Stimulated activated CD4-positive, alpha-beta T cell treated with anti-CD3 and anti-CD28 coated beads, TNF-alpha, amount 100 ng/mL, for 1 hour (primary cell): ENCODE results near the gene PPP1R3E.
A peak's percentile ranks its signal among the peaks of the same experiment; 100 is the strongest.
"Not testable (repeated sequence)": the region's sequence is repeated elsewhere in the genome, so short reads cannot be mapped to it uniquely, and the experiment has no call there.

ENCODE experiments used
- DNase-seq, 3 donors: peaks; one replicate each; pipeline ENCODE4 v3.0.0-alpha.2; 2020; ENCODE audit warnings: low read depth in 3 of 3, low spot score in 1 of 3

Gene PPP1R3E

DNA sequence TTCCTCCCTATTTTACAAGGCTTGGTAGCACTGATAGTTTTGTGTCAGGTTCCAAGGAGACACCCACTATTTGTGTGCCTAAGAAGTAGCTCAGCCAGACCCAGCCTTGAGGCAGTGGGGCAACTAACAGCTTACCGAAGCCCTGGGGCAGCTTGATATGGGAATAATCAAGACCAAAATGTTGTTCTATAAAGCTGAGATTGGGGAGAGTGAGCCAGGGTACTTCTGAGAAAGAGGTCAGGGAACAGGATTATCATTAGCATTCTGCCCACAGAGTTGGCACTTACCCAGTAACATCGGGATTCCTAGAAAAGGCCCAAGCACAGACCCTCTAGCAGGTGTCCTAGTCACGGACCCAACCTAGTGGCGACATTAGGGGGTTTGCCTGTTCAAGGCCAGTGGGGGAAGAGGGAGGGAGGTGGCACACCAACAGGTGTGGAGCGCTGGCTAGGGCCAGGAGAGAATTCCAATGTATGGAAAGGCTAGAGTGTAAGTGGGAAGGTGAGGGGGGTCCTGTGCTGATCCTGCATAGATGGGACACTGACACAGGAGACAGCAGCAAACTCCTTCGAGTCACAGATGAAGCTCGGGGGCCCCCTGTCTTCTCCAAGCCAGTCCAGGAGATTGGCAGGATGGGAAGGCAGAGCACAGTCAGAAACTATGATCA, 4.9 kb downstream of the PPP1R3E start:
- no peak for DNase-seq

- DNase-seq, result no peak
Measured at GRCh38 chr14:23297096-23297495, 5.6 kb downstream of the PPP1R3E start.

DNA sequence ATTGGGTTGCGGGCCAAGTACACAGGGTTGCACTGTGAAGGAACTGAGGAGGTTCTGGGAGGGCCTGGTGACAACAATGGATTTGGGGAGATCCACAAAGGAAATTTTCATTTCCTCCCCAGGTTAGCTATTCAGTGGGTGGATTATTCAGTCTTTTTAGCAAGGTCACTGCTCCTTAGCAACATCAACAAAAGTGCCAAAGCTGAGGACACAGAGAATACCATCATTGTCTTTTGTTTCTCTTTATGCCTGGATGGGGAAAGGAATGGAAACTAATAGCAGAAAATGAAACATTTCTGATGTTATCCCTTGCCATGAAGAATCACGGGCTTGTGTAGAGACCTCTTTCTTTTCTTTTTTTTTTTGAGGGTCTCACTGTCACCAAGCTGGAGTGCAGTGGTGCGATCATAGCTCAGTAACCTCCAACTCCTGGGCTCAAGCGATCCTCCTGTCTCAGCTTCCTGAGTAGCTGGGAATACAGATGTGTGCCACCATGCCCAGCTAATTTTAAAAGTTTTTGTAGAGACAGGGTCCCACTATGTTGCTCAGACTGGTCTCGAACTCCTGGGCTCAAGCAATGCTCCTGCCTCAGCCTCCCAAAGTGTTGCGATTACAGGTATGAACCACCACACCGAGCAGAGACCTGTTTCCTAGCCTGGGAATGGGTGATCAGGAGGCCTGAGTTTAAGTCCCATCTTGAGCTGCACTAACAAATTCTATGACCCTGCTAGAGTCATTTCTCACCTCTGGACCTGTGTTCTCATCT, 6.5 kb downstream of the PPP1R3E start:
- no peak for DNase-seq

DNA sequence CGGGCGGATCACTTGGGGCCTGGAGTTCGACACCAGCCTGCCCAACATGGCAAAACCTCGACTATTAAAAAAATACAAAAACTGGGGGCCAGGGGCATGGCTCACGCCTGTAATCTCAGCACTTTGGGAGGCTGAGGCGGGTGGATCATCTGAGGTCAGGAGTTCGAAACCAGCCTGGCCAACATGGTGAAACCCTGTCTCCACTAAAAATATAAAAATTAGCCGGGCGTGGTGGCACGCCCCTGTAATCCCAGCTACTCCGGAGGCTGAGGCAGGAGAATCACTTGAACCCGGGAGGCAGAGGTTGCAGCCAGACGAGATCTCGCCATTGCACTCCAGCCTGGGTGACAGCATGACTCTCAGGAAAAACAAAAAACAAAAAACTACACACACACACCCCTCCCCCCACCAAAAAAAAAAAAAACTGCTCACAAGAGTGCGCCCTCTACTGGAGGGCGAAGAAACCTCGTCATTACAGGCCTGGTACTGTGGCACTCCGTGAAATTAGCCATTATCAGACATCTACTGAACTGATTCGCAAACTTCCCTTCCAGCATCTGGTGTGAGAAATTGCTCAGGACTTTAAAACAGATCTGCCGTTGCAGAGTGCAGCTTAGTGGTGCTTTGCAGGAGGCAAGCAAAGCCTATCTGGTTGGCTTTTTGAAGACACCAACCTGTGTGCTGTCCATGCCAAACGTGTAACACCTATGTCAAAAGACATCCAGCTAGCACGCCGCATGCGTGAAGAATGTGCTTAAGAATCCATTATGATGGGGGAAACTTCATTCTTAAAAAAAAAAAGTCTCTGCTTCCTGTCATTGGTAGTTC, 7.7 kb downstream of the PPP1R3E start:
- DNase-seq, result peak in 1 of 3 donors; percentile 22

DNA sequence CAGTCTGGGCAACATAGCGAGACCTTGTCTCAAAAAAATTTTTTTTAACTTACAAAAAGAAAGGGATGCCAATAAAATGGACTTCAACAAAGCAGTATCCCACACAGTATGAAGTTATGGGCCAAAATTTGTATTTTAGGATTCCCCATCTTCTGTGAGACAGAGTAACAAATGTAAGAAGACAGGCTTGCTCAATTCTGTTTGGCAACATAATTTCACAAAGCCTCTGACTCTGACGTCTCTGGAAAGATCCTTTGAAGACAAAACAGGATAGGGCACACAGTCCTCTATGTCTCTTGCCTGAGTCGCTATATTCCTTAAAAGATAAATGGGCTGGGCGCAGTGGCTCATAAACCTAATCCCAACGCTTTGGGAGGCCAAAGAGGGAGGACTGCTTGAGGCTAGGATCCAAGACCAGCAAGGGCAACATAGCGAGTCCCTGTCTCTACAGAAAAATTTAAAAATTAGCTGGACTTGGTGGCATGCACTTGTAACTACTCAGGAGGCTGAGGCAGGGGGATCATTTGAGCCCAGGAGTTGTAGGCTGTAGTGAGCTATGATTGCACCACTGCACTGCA, 15.7 kb downstream of the PPP1R3E start:
- DNase-seq, result no peak

DNA sequence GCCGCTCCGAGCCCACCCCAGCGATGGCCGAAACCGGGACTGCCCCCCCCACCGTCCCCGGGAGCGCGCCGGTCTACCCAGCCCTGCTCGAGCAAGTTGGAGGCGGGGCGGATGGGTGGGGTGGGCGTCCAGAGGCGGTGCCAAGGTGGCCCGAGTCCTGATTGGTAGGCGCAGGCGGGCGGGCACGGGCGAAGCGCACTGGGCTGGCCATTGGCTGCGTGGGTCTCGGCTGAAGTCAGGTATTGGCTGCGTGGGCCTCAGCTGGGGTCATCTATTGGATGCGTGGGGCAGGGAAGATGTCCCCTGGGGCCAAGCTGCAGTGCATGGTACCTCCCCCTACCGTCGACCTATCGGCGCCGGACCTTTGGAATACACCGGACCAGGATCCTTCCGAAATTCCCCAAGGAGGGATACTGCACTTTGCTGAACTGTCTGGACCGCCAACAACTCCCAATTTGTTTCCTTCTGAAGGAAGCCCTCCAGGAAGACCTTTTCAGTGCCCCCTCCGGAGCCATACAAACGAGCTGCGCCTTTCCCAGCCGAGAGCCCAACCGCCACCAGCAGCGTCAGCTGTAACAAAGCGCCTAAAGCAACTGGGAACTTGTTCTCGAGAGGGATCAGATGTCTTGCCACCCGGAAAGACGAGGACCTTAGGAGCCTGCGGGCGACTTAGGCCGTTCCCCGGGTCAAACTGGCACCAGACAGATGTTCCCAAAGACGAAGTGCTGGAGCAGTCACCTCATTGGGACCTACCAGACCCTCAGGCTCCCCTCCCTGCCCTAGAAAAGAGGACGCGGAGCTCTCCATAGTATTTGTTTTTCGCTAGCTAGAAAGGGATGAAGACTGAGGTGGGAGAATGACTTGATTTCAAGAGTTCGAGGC, 16.4 kb downstream of the PPP1R3E start, which contains the start of gene HOMEZ:
HOMEZ (minus strand) TSS at position 113 of the 882 bp plus-strand sequence. CDS start 180 bp downstream, outside the sequence.
- peak; percentile 91 to 96 (median 91) for DNase-seq

DNA sequence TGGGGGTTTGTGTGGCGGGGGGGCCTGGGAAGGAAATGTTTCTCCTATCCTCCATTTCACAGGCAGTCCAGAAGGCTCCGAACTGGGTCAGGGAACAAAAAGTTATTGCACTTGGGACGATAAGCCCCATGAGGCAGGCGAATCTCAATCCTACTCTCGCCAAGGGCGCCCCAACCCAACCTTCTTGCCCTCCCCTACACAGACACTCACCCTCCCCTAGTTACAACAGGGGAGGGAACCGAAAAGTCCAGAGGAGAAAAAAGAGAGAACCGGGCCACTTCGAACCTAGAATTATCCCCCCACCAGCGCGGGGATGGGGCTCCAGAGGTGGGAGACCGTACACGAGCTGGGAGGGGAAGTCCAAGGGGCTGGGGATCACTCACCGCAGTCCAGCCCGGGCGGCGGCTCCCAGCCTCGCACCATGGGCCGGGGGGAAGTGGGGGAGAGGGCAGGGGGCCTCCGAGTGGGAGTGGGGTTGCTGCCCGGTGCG, 17.1 kb downstream of the PPP1R3E start:
- no peak for DNase-seq

GRCh38 chr14:23284654-23285529, 17.8 kb downstream of the PPP1R3E start:
- no peak for DNase-seq

GRCh38 chr14:23281247-23281646, 21.4 kb downstream of the PPP1R3E start:
- no peak for DNase-seq

DNA sequence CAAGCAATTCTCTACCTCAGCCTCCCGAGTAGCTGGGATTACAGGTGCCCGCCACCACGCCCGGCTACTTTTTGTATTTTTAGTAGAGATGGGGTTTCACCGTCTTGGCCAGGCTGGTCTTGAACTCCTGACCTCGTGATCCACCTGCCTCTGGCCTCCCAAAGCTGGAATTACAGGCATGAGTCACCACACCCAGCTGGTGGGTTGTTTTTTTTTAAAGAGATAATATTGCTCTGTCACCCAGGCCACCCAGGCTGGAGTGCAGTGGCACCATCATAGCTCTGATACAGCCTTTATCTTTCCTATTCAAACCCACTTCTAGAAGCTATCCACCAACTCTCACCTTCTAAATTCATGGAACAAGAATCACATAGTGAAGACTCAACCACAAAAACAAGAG, 24.7 kb downstream of the PPP1R3E start:
- DNase-seq, result not testable (repeated sequence)

DNA sequence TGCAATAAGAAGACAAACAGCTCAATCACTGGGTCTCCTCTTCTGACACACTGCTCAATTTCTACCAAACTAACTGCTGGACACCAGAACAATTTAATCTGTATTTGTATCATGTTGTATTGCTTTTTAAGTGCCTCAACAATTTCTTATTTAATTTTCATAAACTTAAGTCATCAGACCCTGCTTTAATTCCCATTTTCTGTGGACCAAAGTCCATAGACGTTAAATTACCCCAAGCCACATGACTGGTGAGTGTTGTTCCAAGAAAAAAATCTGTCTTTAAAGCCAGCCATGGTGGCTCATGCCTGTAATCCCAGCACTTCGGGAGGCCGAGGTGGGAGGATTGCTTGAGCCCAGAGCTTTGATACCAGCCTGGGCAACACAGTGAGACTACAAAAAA, 25.5 kb downstream of the PPP1R3E start:
- no peak for DNase-seq

- no peak for DNase-seq
Measured at GRCh38 chr14:23275412-23275811, 27.2 kb downstream of the PPP1R3E start.

GRCh38 chr14:23269193-23269592, 33.5 kb downstream of the PPP1R3E start:
- DNase-seq, result no peak

GRCh38 chr14:23260849-23261248, 41.8 kb downstream of the PPP1R3E start:
- DNase-seq, result not testable (repeated sequence)

- DNase-seq, result no peak
Measured at GRCh38 chr14:23259426-23259825, 43.2 kb downstream of the PPP1R3E start.

- no peak for DNase-seq
Measured at GRCh38 chr14:23258256-23258655, 44.4 kb downstream of the PPP1R3E start.

GRCh38 chr14:23252420-23253333, 50.0 kb downstream of the PPP1R3E start:
- no peak for DNase-seq

GRCh38 chr14:23252006-23252405, 50.7 kb downstream of the PPP1R3E start:
- no peak for DNase-seq
